Astrocyte (in vitro differentiated cells and primary cell): ENCODE measurements around the gene AMFR. TPM values are rescaled to one million over a fixed set of nuclear protein-coding genes. Genes with fewer than 3 reads are reported as not detected.

Source experiments
- DNase-seq: peaks from one replicate; pipeline ENCODE4 v3.0.0-alpha.2; 2010; ENCODE audit warnings: low read depth
- FAIRE-seq: peaks from 2 replicates; lab custom pipeline; 2011; peaks lifted over from hg19 to GRCh38; lab: Jason Lieb, UNC
- H2AFZ ChIP-seq: 2 replicates; pipeline ENCODE4 v1.6.0; 2012; ENCODE audit warnings: low read depth, low read length, inconsistent platforms
- H3K27ac ChIP-seq: 2 replicates; pipeline ENCODE4 v1.5.1; 2011; ENCODE audit warnings: low read depth, low read length, inconsistent platforms
- H3K27me3 ChIP-seq: 2 replicates; pipeline ENCODE4 v1.6.0; 2011; ENCODE audit warnings: low read length, inconsistent platforms; ENCODE audit not compliant: insufficient read depth
- H3K36me3 ChIP-seq: 2 replicates; pipeline ENCODE4 v1.5.1; 2011; ENCODE audit warnings: low read length, inconsistent platforms; ENCODE audit not compliant: insufficient read depth
- H3K4me1 ChIP-seq: 2 replicates; pipeline ENCODE4 v1.5.1; 2011; ENCODE audit warnings: low read length, inconsistent platforms; ENCODE audit not compliant: insufficient read depth
- H3K4me2 ChIP-seq: 2 replicates; pipeline ENCODE4 v1.6.0; 2012; ENCODE audit warnings: low read length, inconsistent platforms
- H3K4me3 ChIP-seq: 2 replicates; pipeline ENCODE4 v1.5.1; 2011; ENCODE audit warnings: low read depth, mild to moderate bottlenecking, low read length, inconsistent platforms; ENCODE audit not compliant: insufficient read depth
- H3K79me2 ChIP-seq: 2 replicates; pipeline ENCODE4 v1.6.0; 2012; ENCODE audit warnings: mild to moderate bottlenecking, low read length, inconsistent platforms; ENCODE audit not compliant: insufficient read depth
- H3K9ac ChIP-seq: 2 replicates; pipeline ENCODE4 v1.6.0; 2012; ENCODE audit warnings: mild to moderate bottlenecking, low read length, inconsistent platforms
- H3K9me3 ChIP-seq: 2 replicates; pipeline ENCODE4 v1.5.1; 2012; ENCODE audit warnings: low read depth, mild to moderate bottlenecking, low read length, inconsistent platforms; ENCODE audit not compliant: insufficient read depth
- H4K20me1 ChIP-seq: 2 replicates; pipeline ENCODE4 v1.6.0; 2012; ENCODE audit warnings: low read length, inconsistent platforms; ENCODE audit not compliant: insufficient read depth
- H3K27ac Mint-ChIP-seq: one replicate; pipeline ENCODE4 v1.8.0; 2021; ENCODE audit warnings: mild to moderate bottlenecking, mixed read lengths; ENCODE audit not compliant: unreplicated experiment
- H3K27me3 Mint-ChIP-seq: one replicate; pipeline ENCODE4 v1.8.0; 2021; ENCODE audit warnings: low read depth, mixed read lengths; ENCODE audit not compliant: unreplicated experiment
- H3K36me3 Mint-ChIP-seq: one replicate; pipeline ENCODE4 v1.8.0; 2021; ENCODE audit warnings: low read depth, mixed read lengths; ENCODE audit not compliant: unreplicated experiment
- H3K4me1 Mint-ChIP-seq: one replicate; pipeline ENCODE4 v1.8.0; 2021; ENCODE audit warnings: low read depth, mixed read lengths; ENCODE audit not compliant: unreplicated experiment
- H3K4me3 Mint-ChIP-seq: one replicate; pipeline ENCODE4 v1.8.0; 2021; ENCODE audit warnings: mild to moderate bottlenecking, moderate library complexity, mixed read lengths; ENCODE audit not compliant: unreplicated experiment
- H3K9me3 Mint-ChIP-seq: one replicate; pipeline ENCODE4 v1.8.0; 2021; ENCODE audit warnings: mild to moderate bottlenecking, mixed read lengths; ENCODE audit not compliant: unreplicated experiment
- CTCF ChIP-seq: IDR thresholded peaks from 2 replicates; pipeline ENCODE4 v1.5.1; 2011; ENCODE audit warnings: low read depth, mild to moderate bottlenecking, inconsistent platforms, low read length, moderate library complexity; ENCODE audit not compliant: insufficient read depth
- EZH2 ChIP-seq: IDR thresholded peaks from 2 replicates; pipeline ENCODE4 v1.6.1; 2012; ENCODE audit warnings: mild to moderate bottlenecking, low read length, inconsistent platforms; ENCODE audit not compliant: insufficient read depth
- total RNA-seq: library from RNA; stranded (reverse); gene quantifications from 2 replicates; pipeline ENCODE4 v1.2.1, GENCODE V29; 2021

The AMFR gene
- total RNA-seq, 1 donor from 2014 or later, result 86.2 TPM

DNA sequence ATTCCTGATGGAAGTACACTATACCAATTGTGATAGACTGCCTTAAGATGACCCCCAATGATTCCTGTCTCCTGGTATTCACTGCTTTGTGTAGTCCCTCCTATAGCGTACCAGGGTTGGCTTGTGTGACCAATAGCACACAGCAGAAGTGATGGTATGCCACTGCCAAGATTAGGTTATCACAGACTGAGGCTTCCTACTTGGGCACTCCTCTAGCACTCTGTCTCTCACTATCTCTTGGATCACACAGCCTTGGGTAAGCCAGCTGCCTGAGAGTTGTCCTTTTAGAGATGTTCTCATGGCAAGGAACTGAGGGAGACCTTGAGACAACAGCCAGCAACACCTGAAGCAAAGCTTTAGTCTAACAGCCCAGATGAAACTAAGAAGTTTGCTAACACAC is 12.7 kb upstream of the AMFR start:
- no peaks in the 10 kb centered on the region for H3K4me1 Mint-ChIP-seq
- Histone ChIP-seq H3K4me2 (no peak overlapping the region), H3K36me3 (peaks cover 26% of the 10 kb centered on the region), H3K4me3 (no peak overlapping the region), H2AFZ (no peak overlapping the region), H3K27ac (no peak overlapping the region), H3K9ac (no peak overlapping the region), H4K20me1 (peaks cover 29% of the 10 kb centered on the region), H3K27me3 (no peaks in the 10 kb centered on the region), H3K9me3 (no peaks in the 10 kb centered on the region), H3K4me1 (no peaks in the 10 kb centered on the region), H3K79me2 (peaks cover 30% of the 10 kb centered on the region)
- no peaks in the 10 kb centered on the region for H3K27me3 Mint-ChIP-seq
- FAIRE-seq (no peak), DNase-seq (no peak)
- H3K4me3 Mint-ChIP-seq, result no peak overlapping the region
- H3K9me3 Mint-ChIP-seq, result no peaks in the 10 kb centered on the region
- TF ChIP-seq CTCF (no peak), EZH2 (no peak)
- H3K36me3 Mint-ChIP-seq, result peaks cover 10% of the 10 kb centered on the region
- no peak overlapping the region for H3K27ac Mint-ChIP-seq

GRCh38 chr16:56436258-56436657 is 10.9 kb upstream of the AMFR start:
- TF ChIP-seq CTCF (no peak), EZH2 (no peak)
- Histone ChIP-seq H4K20me1 (peaks cover 22% of the 10 kb centered on the region), H3K4me1 (no peaks in the 10 kb centered on the region), H3K4me2 (no peak overlapping the region), H3K27me3 (no peaks in the 10 kb centered on the region), H3K79me2 (peaks cover 21% of the 10 kb centered on the region), H3K9ac (no peak overlapping the region), H3K36me3 (peaks cover 36% of the 10 kb centered on the region), H3K27ac (no peak overlapping the region), H3K9me3 (no peaks in the 10 kb centered on the region), H3K4me3 (no peak overlapping the region), H2AFZ (no peak overlapping the region)
- no peak overlapping the region for H3K27ac Mint-ChIP-seq
- H3K36me3 Mint-ChIP-seq, result peaks cover 9% of the 10 kb centered on the region
- no peaks in the 10 kb centered on the region for H3K9me3 Mint-ChIP-seq
- DNase-seq, result no peak
- FAIRE-seq, result no peak
- H3K4me3 Mint-ChIP-seq, result no peak overlapping the region
- no peaks in the 10 kb centered on the region for H3K4me1 Mint-ChIP-seq
- no peaks in the 10 kb centered on the region for H3K27me3 Mint-ChIP-seq

DNA sequence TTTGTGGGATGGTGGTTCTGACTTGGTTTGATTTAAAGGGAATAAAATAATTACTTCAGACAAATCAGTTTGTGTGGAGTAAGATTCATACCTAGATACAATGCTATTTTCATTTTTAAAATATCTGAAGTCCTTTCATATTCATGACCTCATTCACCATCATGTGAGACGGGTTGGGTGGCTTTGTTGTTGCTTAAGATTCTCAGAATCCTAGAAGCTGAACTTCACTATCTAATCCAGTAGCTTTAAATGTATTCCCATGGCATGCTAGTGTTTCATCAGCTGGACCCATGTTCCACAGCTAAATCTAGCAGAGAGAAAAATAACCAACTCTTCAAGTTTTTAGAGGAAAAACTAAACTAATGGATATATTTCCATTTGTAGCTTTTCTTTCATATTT is 2.7 kb upstream of the AMFR start:
- Histone ChIP-seq H4K20me1 (peaks cover 17% of the 10 kb centered on the region), H3K79me2 (peaks cover 15% of the 10 kb centered on the region), H3K36me3 (peaks cover 23% of the 10 kb centered on the region), H3K4me1 (peaks cover 6% of the 10 kb centered on the region), H3K4me3 (no peak overlapping the region), H3K27me3 (no peaks in the 10 kb centered on the region), H3K27ac (no peak overlapping the region), H3K9me3 (no peaks in the 10 kb centered on the region), H2AFZ (no peak overlapping the region), H3K9ac (no peak overlapping the region), H3K4me2 (no peak overlapping the region)
- Mint-ChIP-seq H3K4me1 (peaks cover 4% of the 10 kb centered on the region), H3K27ac (no peak overlapping the region), H3K4me3 (no peak overlapping the region), H3K36me3 (peaks cover 6% of the 10 kb centered on the region), H3K27me3 (no peaks in the 10 kb centered on the region), H3K9me3 (no peaks in the 10 kb centered on the region)
- TF ChIP-seq CTCF (no peak), EZH2 (no peak)
- FAIRE-seq (no peak), DNase-seq (no peak)
